ENCODE results near the gene AIG1.

Gene AIG1

GRCh38 chr6:143385636-143386035, 324.9 kb downstream of the AIG1 start:
- DNase-seq, result no peak

GRCh38 chr6:143390278-143390677, 329.6 kb downstream of the AIG1 start:
- DNase-seq, result no peak

Data from activated CD4-positive, alpha-beta T cell treated with anti-CD3 and anti-CD28 coated beads, Interleukin-2, amount 50 U/mL, for 1 hour (primary cell).